HS-5 (cell line): ENCODE measurements around the gene COIL.

Experiments
- DNase-seq: peaks from one replicate; pipeline ENCODE4 v3.0.0-alpha.2; 2012; ENCODE audit warnings: low read depth

COIL gene

GRCh38 chr17:56909742-56910508, 50.9 kb downstream of the COIL start:
- no peak for DNase-seq

GRCh38 chr17:56908001-56908542, 52.8 kb downstream of the COIL start:
- DNase-seq, result no peak

GRCh38 chr17:56903560-56903959, 57.3 kb downstream of the COIL start:
- no peak for DNase-seq

GRCh38 chr17:56902348-56902747, 58.5 kb downstream of the COIL start:
- DNase-seq, result peak; percentile 80

GRCh38 chr17:56899403-56899802, 61.4 kb downstream of the COIL start:
- DNase-seq, result no peak

- DNase-seq, result no peak
These were observed 62.0 kb downstream of the COIL start for GRCh38 chr17:56898874-56899273.

GRCh38 chr17:56897646-56898424, 63.0 kb downstream of the COIL start:
- no peak for DNase-seq

- DNase-seq, result no peak
These were observed 63.9 kb downstream of the COIL start for GRCh38 chr17:56896968-56897359.

GRCh38 chr17:56896217-56896967, 64.5 kb downstream of the COIL start:
- DNase-seq, result no peak

GRCh38 chr17:56894859-56895455, 65.9 kb downstream of the COIL start:
- DNase-seq, result no peak

GRCh38 chr17:56893503-56893902, 67.3 kb downstream of the COIL start:
- no peak for DNase-seq

GRCh38 chr17:56892333-56892732, 68.5 kb downstream of the COIL start:
- no peak for DNase-seq

GRCh38 chr17:56891751-56892150, 69.1 kb downstream of the COIL start:
- DNase-seq, result no peak

- no peak for DNase-seq
These were observed 69.8 kb downstream of the COIL start for GRCh38 chr17:56890906-56891674.

- no peak for DNase-seq
These were observed 70.5 kb downstream of the COIL start for GRCh38 chr17:56890390-56890789.
